SK-MEL-5 (cell line): ENCODE data around the gene RANBP3. TPM values are rescaled to one million over a fixed set of nuclear protein-coding genes. Genes with fewer than 3 reads are reported as not detected.
"Not testable (repeated sequence)": the region's sequence is repeated elsewhere in the genome, so short reads cannot be mapped to it uniquely, and the experiment has no call there.

Source experiments
- DNase-seq: peaks from one replicate; pipeline ENCODE4 v3.0.0-alpha.2; 2016; ENCODE audit warnings: low read depth, low spot score
- in situ Hi-C: cut with HindIII; loops from 2 replicates; pipeline ENCODE4 v1.10.0; 2016; ENCODE audit warnings: low sequenced_read_pairs, high pct_unique_total_duplicates, low pct_unique_long_range_greater_than_20kb
- total RNA-seq: library from RNA; depleted of rRNA; stranded (reverse); fragments of >200 nt; shearing (Covaris generic); gene quantifications from 2 replicates; pipeline ENCODE4 v1.2.3, GENCODE V29; 2014

RANBP3 gene
- total RNA-seq, 1 experiment from 2014 or later, result 26.7 TPM

GRCh38 chr19:5975388-5975728, 2.6 kb downstream of the RANBP3 start:
- in situ Hi-C loops, result no loop called here

GRCh38 chr19:5974721-5975387, 3.1 kb downstream of the RANBP3 start:
- DNase-seq, result no peak
- in situ Hi-C loops, result no loop called here

More at GRCh38 chr19:5975388-5975728, 2.6 kb downstream of the RANBP3 start:
- no peak for DNase-seq

GRCh38 chr19:5973867-5974635, 3.9 kb downstream of the RANBP3 start:
- in situ Hi-C loops, result no loop called here
- DNase-seq, result no peak

GRCh38 chr19:5973376-5973775, 4.6 kb downstream of the RANBP3 start:
- no peak for DNase-seq
- in situ Hi-C loops, result no loop called here

- no peak for DNase-seq
- in situ Hi-C loops, result no loop called here
Observed at GRCh38 chr19:5972355-5972731, 5.6 kb downstream of the RANBP3 start.

- in situ Hi-C loops, result no loop called here
- DNase-seq, result no peak
Observed at GRCh38 chr19:5971714-5972354, 6.1 kb downstream of the RANBP3 start.

GRCh38 chr19:5969476-5969875, 8.5 kb downstream of the RANBP3 start:
- in situ Hi-C loops, result no loop called here

GRCh38 chr19:5968431-5969373, 9.2 kb downstream of the RANBP3 start:
- in situ Hi-C loops, result no loop called here
- no peak for DNase-seq

More at GRCh38 chr19:5969476-5969875, 8.5 kb downstream of the RANBP3 start:
- DNase-seq, result no peak

GRCh38 chr19:5967994-5968430, 9.9 kb downstream of the RANBP3 start:
- in situ Hi-C loops, result no loop called here
- peak; percentile 73 for DNase-seq

- in situ Hi-C loops, result no loop called here
- DNase-seq, result no peak
Observed at GRCh38 chr19:5967571-5967970, 10.4 kb downstream of the RANBP3 start.

- DNase-seq, result no peak
- in situ Hi-C loops, result no loop called here
Observed at GRCh38 chr19:5966941-5967340, 11.0 kb downstream of the RANBP3 start.

- no peak for DNase-seq
- in situ Hi-C loops, result no loop called here
Observed at GRCh38 chr19:5966215-5966614, 11.7 kb downstream of the RANBP3 start.

- DNase-seq, result no peak
- in situ Hi-C loops, result no loop called here
Observed at GRCh38 chr19:5964816-5965565, 12.9 kb downstream of the RANBP3 start.

GRCh38 chr19:5963855-5964254, 14.1 kb downstream of the RANBP3 start:
- no peak for DNase-seq
- in situ Hi-C loops, result no loop called here

- in situ Hi-C loops, DNase-seq: not testable (repeated sequence)
Observed at GRCh38 chr19:5963259-5963658, 14.7 kb downstream of the RANBP3 start.

- in situ Hi-C loops, result no loop called here
- DNase-seq, result peak; percentile 16
Observed at GRCh38 chr19:5961969-5962945, 15.7 kb downstream of the RANBP3 start.
